ENCODE data around the gene C6orf58. TPM values are rescaled to one million over a fixed set of nuclear protein-coding genes. Genes with fewer than 3 reads are reported as not detected.

Gene C6orf58
- total and polyA plus RNA-seq, 2 experiments from 2014 or later = 0.18 TPM; not detected in 1

DNA sequence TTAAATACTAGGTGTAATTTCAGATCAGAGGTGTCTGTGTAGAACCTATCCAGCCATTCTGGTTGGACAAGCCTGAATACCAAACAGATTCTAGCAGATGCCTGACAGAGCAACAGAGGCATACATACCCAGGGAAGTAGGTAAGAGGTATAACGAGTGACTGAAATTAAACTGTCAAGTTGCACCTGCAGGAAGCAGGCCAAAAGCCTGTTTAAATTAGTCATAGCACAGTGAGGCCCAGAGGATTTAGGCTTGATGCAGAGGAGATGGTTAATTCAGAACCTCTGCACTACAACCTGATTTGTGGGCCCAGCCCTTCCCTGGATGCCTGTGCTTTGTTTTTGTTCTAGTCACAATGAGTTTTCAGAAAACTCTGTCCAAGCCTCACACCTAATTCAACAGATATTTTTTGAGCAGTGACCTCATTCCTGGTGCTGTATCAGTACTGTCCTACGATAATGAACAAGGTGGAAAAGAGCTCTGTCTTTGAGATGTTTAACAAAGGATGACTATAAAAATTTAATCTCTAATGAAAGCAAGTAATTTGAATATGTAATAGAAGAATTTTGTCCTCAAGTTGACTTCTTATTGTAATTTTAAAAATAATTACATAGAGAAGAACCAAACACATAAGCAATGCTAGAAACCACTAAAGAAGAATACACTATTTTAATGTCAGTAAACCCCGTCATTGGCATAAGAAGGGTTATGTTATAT lies 31.7 kb downstream of the C6orf58 start:
- no peak for ATAC-seq
- Histone ChIP-seq H3K4me2 (no peak overlapping the region), H3K27me3 (ENCODE audit: insufficient read depth) (no peaks in the 10 kb centered on the region), H3K27ac (ENCODE audit: low read depth) (no peak overlapping the region), H3K4me3 (no peak overlapping the region), H2AFZ (peak overlapping the region; percentile 14; the same call in 1 of the 2 replicates), H3K79me2 (replicated peaks; ENCODE audit: insufficient read depth) (no peaks in the 10 kb centered on the region), H3K9me2 (ENCODE audit: insufficient read depth) (no peaks in the 10 kb centered on the region), H3F3A (replicated peaks; ENCODE audit: low read depth) (no peaks in the 10 kb centered on the region), H3K36me3 (ENCODE audit: insufficient read depth) (no peaks in the 10 kb centered on the region), H3K4me1 (ENCODE audit: insufficient read depth) (no peaks in the 10 kb centered on the region), H4K20me1 (replicated peaks; ENCODE audit: insufficient read depth) (no peaks in the 10 kb centered on the region)
- Mint-ChIP-seq H3K4me1 (no peaks in the 10 kb centered on the region), H3K36me3 (ENCODE audit: low read depth) (no peaks in the 10 kb centered on the region), H3K27me3 (ENCODE audit: insufficient read depth, low read depth, poor library complexity) (peaks cover 2% of the 10 kb centered on the region), H3K4me3 (no peak overlapping the region), H3K9me3 (no peaks in the 10 kb centered on the region), H3K27ac (no peak overlapping the region)
- DNase-seq (ENCODE audit: low spot score) = no peak
- TF ChIP-seq NANOG (IDR thresholded peaks at IDR 0.05; ENCODE audit: borderline replicate concordance) (no peak), POLR2AphosphoS5 (IDR thresholded peaks at IDR 0.05; ENCODE audit: low read depth) (no peak), ZNF114 (CRISPR knock-in tag; IDR thresholded peaks at IDR 0.05) (no peak), EZH2 (IDR thresholded peaks at IDR 0.05; ENCODE audit: low read depth, unreplicated experiment) (no peak), ZNF331 (CRISPR knock-in tag; IDR thresholded peaks at IDR 0.05; ENCODE audit: low read depth) (no peak), EZH2phosphoT487 (IDR thresholded peaks at IDR 0.05; ENCODE audit: unreplicated experiment) (no peak), JUNB (IDR thresholded peaks at IDR 0.05; ENCODE audit: unreplicated experiment) (no peak), STAT1 (IDR thresholded peaks at IDR 0.05; ENCODE audit: unreplicated experiment) (no peak), CREB1 (CRISPR knock-in tag; IDR thresholded peaks at IDR 0.05; ENCODE audit: low read depth) (no peak)
- TF ChIP-seq, protein P1, sequence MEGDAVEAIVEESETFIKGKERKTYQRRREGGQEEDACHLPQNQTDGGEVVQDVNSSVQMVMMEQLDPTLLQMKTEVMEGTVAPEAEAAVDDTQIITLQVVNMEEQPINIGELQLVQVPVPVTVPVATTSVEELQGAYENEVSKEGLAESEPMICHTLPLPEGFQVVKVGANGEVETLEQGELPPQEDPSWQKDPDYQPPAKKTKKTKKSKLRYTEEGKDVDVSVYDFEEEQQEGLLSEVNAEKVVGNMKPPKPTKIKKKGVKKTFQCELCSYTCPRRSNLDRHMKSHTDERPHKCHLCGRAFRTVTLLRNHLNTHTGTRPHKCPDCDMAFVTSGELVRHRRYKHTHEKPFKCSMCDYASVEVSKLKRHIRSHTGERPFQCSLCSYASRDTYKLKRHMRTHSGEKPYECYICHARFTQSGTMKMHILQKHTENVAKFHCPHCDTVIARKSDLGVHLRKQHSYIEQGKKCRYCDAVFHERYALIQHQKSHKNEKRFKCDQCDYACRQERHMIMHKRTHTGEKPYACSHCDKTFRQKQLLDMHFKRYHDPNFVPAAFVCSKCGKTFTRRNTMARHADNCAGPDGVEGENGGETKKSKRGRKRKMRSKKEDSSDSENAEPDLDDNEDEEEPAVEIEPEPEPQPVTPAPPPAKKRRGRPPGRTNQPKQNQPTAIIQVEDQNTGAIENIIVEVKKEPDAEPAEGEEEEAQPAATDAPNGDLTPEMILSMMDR (conservative IDR thresholded peaks at IDR 0.05; ENCODE audit: low read depth in 2 of 2) = no peak
- TF ChIP-seq, protein P2, sequence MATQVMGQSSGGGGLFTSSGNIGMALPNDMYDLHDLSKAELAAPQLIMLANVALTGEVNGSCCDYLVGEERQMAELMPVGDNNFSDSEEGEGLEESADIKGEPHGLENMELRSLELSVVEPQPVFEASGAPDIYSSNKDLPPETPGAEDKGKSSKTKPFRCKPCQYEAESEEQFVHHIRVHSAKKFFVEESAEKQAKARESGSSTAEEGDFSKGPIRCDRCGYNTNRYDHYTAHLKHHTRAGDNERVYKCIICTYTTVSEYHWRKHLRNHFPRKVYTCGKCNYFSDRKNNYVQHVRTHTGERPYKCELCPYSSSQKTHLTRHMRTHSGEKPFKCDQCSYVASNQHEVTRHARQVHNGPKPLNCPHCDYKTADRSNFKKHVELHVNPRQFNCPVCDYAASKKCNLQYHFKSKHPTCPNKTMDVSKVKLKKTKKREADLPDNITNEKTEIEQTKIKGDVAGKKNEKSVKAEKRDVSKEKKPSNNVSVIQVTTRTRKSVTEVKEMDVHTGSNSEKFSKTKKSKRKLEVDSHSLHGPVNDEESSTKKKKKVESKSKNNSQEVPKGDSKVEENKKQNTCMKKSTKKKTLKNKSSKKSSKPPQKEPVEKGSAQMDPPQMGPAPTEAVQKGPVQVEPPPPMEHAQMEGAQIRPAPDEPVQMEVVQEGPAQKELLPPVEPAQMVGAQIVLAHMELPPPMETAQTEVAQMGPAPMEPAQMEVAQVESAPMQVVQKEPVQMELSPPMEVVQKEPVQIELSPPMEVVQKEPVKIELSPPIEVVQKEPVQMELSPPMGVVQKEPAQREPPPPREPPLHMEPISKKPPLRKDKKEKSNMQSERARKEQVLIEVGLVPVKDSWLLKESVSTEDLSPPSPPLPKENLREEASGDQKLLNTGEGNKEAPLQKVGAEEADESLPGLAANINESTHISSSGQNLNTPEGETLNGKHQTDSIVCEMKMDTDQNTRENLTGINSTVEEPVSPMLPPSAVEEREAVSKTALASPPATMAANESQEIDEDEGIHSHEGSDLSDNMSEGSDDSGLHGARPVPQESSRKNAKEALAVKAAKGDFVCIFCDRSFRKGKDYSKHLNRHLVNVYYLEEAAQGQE (IDR thresholded peaks at IDR 0.05; ENCODE audit: unreplicated experiment) = no peak
